Smooth muscle cell (in vitro differentiated cells): ENCODE measurements around the gene XRCC4. TPM values are rescaled to one million over a fixed set of nuclear protein-coding genes. Genes with fewer than 3 reads are reported as not detected.

Experiments used
- DNase-seq: peaks from one replicate; lab custom pipeline; 2025; ENCODE audit not compliant: unreplicated experiment; lab: John Stamatoyannopoulos, UW
- H2AFZ ChIP-seq: fragments of 200-600 bp; sonication (generic); 2 replicates; pipeline ENCODE4 v1.6.0; 2016; ENCODE audit warnings: antibody characterized with exemption, low read depth, mild to moderate bottlenecking
- H3F3A ChIP-seq: fragments of 200-600 bp; sonication (generic); 2 replicates; pipeline ENCODE4 v1.6.0; 2017; ENCODE audit warnings: antibody characterized with exemption, low read depth
- H3K27ac ChIP-seq: fragments of 200-600 bp; sonication (generic); 2 replicates; pipeline ENCODE4 v1.5.1; 2016; ENCODE audit warnings: low read depth, mild to moderate bottlenecking
- H3K27me3 ChIP-seq: fragments of 200-600 bp; sonication (generic); 2 replicates; pipeline ENCODE4 v1.6.1; 2016; ENCODE audit warnings: low read depth, mild to moderate bottlenecking
- H3K36me3 ChIP-seq: fragments of 200-600 bp; sonication (generic); 2 replicates; pipeline ENCODE4 v1.5.1; 2016; ENCODE audit warnings: low read depth
- H3K4me1 ChIP-seq: fragments of 200-600 bp; sonication (generic); 2 replicates; pipeline ENCODE4 v1.5.1; 2016; ENCODE audit warnings: low read depth
- H3K4me2 ChIP-seq: fragments of 200-600 bp; sonication (generic); 2 replicates; pipeline ENCODE4 v1.6.0; 2016; ENCODE audit warnings: mild to moderate bottlenecking
- H3K4me3 ChIP-seq: fragments of 200-600 bp; sonication (generic); 2 replicates; pipeline ENCODE4 v1.5.1; 2016; ENCODE audit warnings: mild to moderate bottlenecking
- H3K79me2 ChIP-seq: fragments of 200-600 bp; sonication (generic); 2 replicates; pipeline ENCODE4 v1.6.0; 2016; ENCODE audit warnings: low read depth, mild to moderate bottlenecking
- H3K9ac ChIP-seq: fragments of 200-600 bp; sonication (generic); 2 replicates; pipeline ENCODE4 v1.6.0; 2016; ENCODE audit warnings: low read depth
- H3K9me3 ChIP-seq: fragments of 200-600 bp; sonication (generic); replicated peaks from 2 replicates; pipeline ENCODE4 v1.5.1; 2016; ENCODE audit warnings: low read depth
- H4K20me1 ChIP-seq: fragments of 200-600 bp; sonication (generic); 2 replicates; pipeline ENCODE4 v1.6.0; 2016; ENCODE audit warnings: low read depth
- CTCF ChIP-seq: fragments of 200-600 bp; sonication (generic); IDR thresholded peaks from 2 replicates; pipeline ENCODE4 v1.5.1; 2017; ENCODE audit warnings: borderline replicate concordance, mild to moderate bottlenecking, antibody characterized with exemption; ENCODE audit not compliant: insufficient read depth, poor library complexity, severe bottlenecking
- WGBS: methylation state at CpG from one replicate; pipeline ENCODE4 v1.1.7; 2016; ENCODE audit warnings: low lambda C conversion rate; 5-methylcytosine and 5-hydroxymethylcytosine counted together
- polyA plus RNA-seq: library from polyadenylated mRNA; unstranded; fragments of >200 nt; fragmentation: Nextera tagmentation; extraction: Ambion mirVana; gene quantifications from 2 replicates; pipeline ENCODE4 v1.2.1, GENCODE V29; 2016
- total RNA-seq: library from RNA; depleted of rRNA; stranded (reverse); fragments of >200 nt; gene quantifications from 2 replicates; pipeline ENCODE4 v1.2.3, GENCODE V29; 2014

XRCC4 gene
- total and polyA plus RNA-seq, 2 experiments from 2014 or later, result 98.1 to 110 TPM

- Histone ChIP-seq H3K36me3 (no peaks in the 10 kb centered on the region), H3K9me3 (no peaks in the 10 kb centered on the region), H3K79me2 (no peaks in the 10 kb centered on the region), H3K9ac (no peak overlapping the region), H2AFZ (no peak overlapping the region), H4K20me1 (no peaks in the 10 kb centered on the region), H3K27ac (no peak overlapping the region), H3K4me3 (no peak overlapping the region), H3K27me3 (no peaks in the 10 kb centered on the region), H3F3A (peaks cover 4% of the 10 kb centered on the region), H3K4me2 (no peak overlapping the region), H3K4me1 (peaks cover 13% of the 10 kb centered on the region)
- WGBS, result 92% methylated on average over 4 of the region's 4 CpGs
- DNase-seq, result no peak
- no peak for TF ChIP-seq CTCF
Measured at GRCh38 chr5:83385812-83386211, 308.5 kb downstream of the XRCC4 start.

- Histone ChIP-seq H3K9ac (peak overlapping the region; percentile 43), H3K27me3 (no peaks in the 10 kb centered on the region), H3K79me2 (no peaks in the 10 kb centered on the region), H3K4me2 (peak overlapping the region; percentile 53), H2AFZ (peak overlapping the region; percentile 77), H3K9me3 (no peaks in the 10 kb centered on the region), H3K4me1 (peaks cover 13% of the 10 kb centered on the region), H3K36me3 (no peaks in the 10 kb centered on the region), H3K27ac (peak overlapping the region; percentile 83), H4K20me1 (no peaks in the 10 kb centered on the region), H3K4me3 (no peak overlapping the region), H3F3A (peaks cover 4% of the 10 kb centered on the region)
- WGBS, result 20% methylated on average over 2 of the region's 2 CpGs
- DNase-seq, result no peak
- TF ChIP-seq CTCF, result no peak
Measured at GRCh38 chr5:83387041-83387440, 309.7 kb downstream of the XRCC4 start.

- H4K20me1 ChIP-seq, result no peaks in the 10 kb centered on the region
- H3K79me2 ChIP-seq, result no peaks in the 10 kb centered on the region
- no peaks in the 10 kb centered on the region for H3K27me3 ChIP-seq
- no peak overlapping the region for H3K4me3 ChIP-seq
- H3K36me3 ChIP-seq, result no peaks in the 10 kb centered on the region
- H3K9me3 ChIP-seq, result no peaks in the 10 kb centered on the region
- TF ChIP-seq CTCF, result no peak
- peak overlapping the region; percentile 83 for H3K27ac ChIP-seq
- H3K4me1 ChIP-seq, result peaks cover 13% of the 10 kb centered on the region
- H3K9ac ChIP-seq, result peak overlapping the region; percentile 31
- H3K4me2 ChIP-seq, result peak overlapping the region; percentile 2
- H3F3A ChIP-seq, result peaks cover 4% of the 10 kb centered on the region
- peak overlapping the region; percentile 77 for H2AFZ ChIP-seq
- DNase-seq, result no peak
Measured at GRCh38 chr5:83388608-83389007, 311.3 kb downstream of the XRCC4 start.

- H3K36me3 ChIP-seq, result no peaks in the 10 kb centered on the region
- H3K27me3 ChIP-seq, result no peaks in the 10 kb centered on the region
- no peak overlapping the region for H3K4me3 ChIP-seq
- no peak overlapping the region for H3K4me2 ChIP-seq
- H2AFZ ChIP-seq, result no peak overlapping the region
- no peaks in the 10 kb centered on the region for H4K20me1 ChIP-seq
- peaks cover 5% of the 10 kb centered on the region for H3K4me1 ChIP-seq
- H3K9me3 ChIP-seq, result no peaks in the 10 kb centered on the region
- TF ChIP-seq CTCF, result no peak
- no peak overlapping the region for H3K9ac ChIP-seq
- WGBS, result 91% methylated on average over 9 of the region's 9 CpGs
- no peaks in the 10 kb centered on the region for H3K79me2 ChIP-seq
- peaks cover 4% of the 10 kb centered on the region for H3F3A ChIP-seq
- DNase-seq, result no peak
- H3K27ac ChIP-seq, result no peak overlapping the region
Measured at GRCh38 chr5:83392766-83393503, 315.6 kb downstream of the XRCC4 start.
